ENCODE results near the gene AP1M2.

The AP1M2 gene

GRCh38 chr19:10603084-10603872, 16.2 kb upstream of the AP1M2 start:
- Histone ChIP-seq H3K36me3 (ENCODE audit: control insufficient read depth, insufficient read depth, low read length) (no peaks in the 10 kb centered on the region), H3K4me2 (ENCODE audit: low read length) (peak overlapping the region; percentile 73), H3K79me2 (no peaks in the 10 kb centered on the region), H3K27ac (peak overlapping the region; percentile 80), H3K27me3 (ENCODE audit: control insufficient read depth, insufficient read depth, low read length) (no peaks in the 10 kb centered on the region), H3K9ac (peak overlapping the region; percentile 67), H3K4me3 (ENCODE audit: low read depth, low read length) (peak overlapping the region; percentile 71), H2AFZ (peak overlapping the region; percentile 98), H3K9me3 (ENCODE audit: control insufficient read depth, low read length) (no peaks in the 10 kb centered on the region), H3K4me1 (peaks cover 2% of the 10 kb centered on the region)
- TF ChIP-seq CTCF (IDR thresholded peaks at IDR 0.05): no peak

- peak overlapping the region; percentile 80 for H3K27ac ChIP-seq
These were observed 15.4 kb upstream of the AP1M2 start for GRCh38 chr19:10602330-10603083.

GRCh38 chr19:10601999-10602329, 14.9 kb upstream of the AP1M2 start:
- Histone ChIP-seq H3K4me1 (peaks cover 2% of the 10 kb centered on the region), H3K27ac (no peak overlapping the region), H3K9me3 (ENCODE audit: control insufficient read depth, low read length) (no peaks in the 10 kb centered on the region), H3K79me2 (no peaks in the 10 kb centered on the region), H3K4me3 (ENCODE audit: low read depth, low read length) (no peak overlapping the region), H3K27me3 (ENCODE audit: control insufficient read depth, insufficient read depth, low read length) (no peaks in the 10 kb centered on the region), H3K36me3 (ENCODE audit: control insufficient read depth, insufficient read depth, low read length) (no peaks in the 10 kb centered on the region), H3K4me2 (ENCODE audit: low read length) (no peak overlapping the region), H2AFZ (peak overlapping the region; percentile 82), H3K9ac (no peak overlapping the region)
- TF ChIP-seq CTCF (IDR thresholded peaks at IDR 0.05): no peak

More at GRCh38 chr19:10602330-10603083, 15.4 kb upstream of the AP1M2 start:
- TF ChIP-seq CTCF (IDR thresholded peaks at IDR 0.05): no peak
- Histone ChIP-seq H3K27me3 (ENCODE audit: control insufficient read depth, insufficient read depth, low read length) (no peaks in the 10 kb centered on the region), H3K4me3 (ENCODE audit: low read depth, low read length) (peak overlapping the region; percentile 71), H3K9me3 (ENCODE audit: control insufficient read depth, low read length) (no peaks in the 10 kb centered on the region), H3K79me2 (no peaks in the 10 kb centered on the region), H3K9ac (peak overlapping the region; percentile 67), H3K4me2 (ENCODE audit: low read length) (peak overlapping the region; percentile 73), H2AFZ (peak overlapping the region; percentile 98), H3K4me1 (peaks cover 2% of the 10 kb centered on the region), H3K36me3 (ENCODE audit: control insufficient read depth, insufficient read depth, low read length) (no peaks in the 10 kb centered on the region)

- peaks cover 2% of the 10 kb centered on the region for H3K4me1 ChIP-seq
- no peak overlapping the region for H3K27ac ChIP-seq
- H3K27me3 ChIP-seq (ENCODE audit: control insufficient read depth, insufficient read depth, low read length): no peaks in the 10 kb centered on the region
These were observed 13.0 kb upstream of the AP1M2 start for GRCh38 chr19:10600149-10600548.

More at GRCh38 chr19:10600149-10600548, 13.0 kb upstream of the AP1M2 start:
- H3K9ac ChIP-seq: no peak overlapping the region
- TF ChIP-seq CTCF (IDR thresholded peaks at IDR 0.05): no peak
- H3K4me3 ChIP-seq (ENCODE audit: low read depth, low read length): no peak overlapping the region
- H3K36me3 ChIP-seq (ENCODE audit: control insufficient read depth, insufficient read depth, low read length): no peaks in the 10 kb centered on the region
- H3K4me2 ChIP-seq (ENCODE audit: low read length): no peak overlapping the region
- no peak overlapping the region for H2AFZ ChIP-seq
- H3K9me3 ChIP-seq (ENCODE audit: control insufficient read depth, low read length): no peaks in the 10 kb centered on the region
- no peaks in the 10 kb centered on the region for H3K79me2 ChIP-seq
